Naive thymus-derived CD8-positive, alpha-beta T cell (primary cell): ENCODE data around the gene KDM2B. TPM values are rescaled to one million over a fixed set of nuclear protein-coding genes. Genes with fewer than 3 reads are reported as not detected.

Experiments
- ATAC-seq, 2 donors: fragments of 150-1000 bp; cut with Tn5 transposase in 1 of 2; sonication (Bioruptor Pico), chemical (Tn5 transposase) in 1 of 2; 1 replicate in 1 of 2; 2 replicates in 1 of 2; pipeline ENCODE4 v1.10.0; 2021; ENCODE audit warnings: mild to moderate bottlenecking in 2 of 2, moderate library complexity in 2 of 2
- POLR2A ChIA-PET: fragments of 350-600 bp; sonication (Branson Sonifier 250); formaldehyde crosslinking; loops from one replicate; lab custom pipeline; 2021; ENCODE audit warnings: antibody characterized with exemption; lab: Charles Lee
- DNase-seq, 10 donors: peaks; one replicate each; pipeline versions ENCODE4 v3.0.0 to v3.0.0-alpha.2; 2020 to 2022
- H3K27ac Mint-ChIP-seq, 10 donors: one replicate each; pipeline ENCODE4 v1.8.0; 2020 to 2022; ENCODE audit warnings: mild to moderate bottlenecking in 10 of 10, mixed read lengths in 10 of 10, moderate library complexity in 4 of 10, inconsistent platforms in 1 of 10
- H3K27me3 Mint-ChIP-seq, 5 donors: one replicate each; pipeline ENCODE4 v1.8.0; 2021 to 2022; ENCODE audit warnings: mixed read lengths in 5 of 5
- H3K36me3 Mint-ChIP-seq, 3 donors: one replicate each; pipeline ENCODE4 v1.8.0; 2020 to 2022; ENCODE audit warnings: mixed read lengths in 3 of 3, mild to moderate bottlenecking in 2 of 3, inconsistent platforms in 1 of 3
- H3K4me1 Mint-ChIP-seq, 4 donors: one replicate each; pipeline ENCODE4 v1.8.0; 2021 to 2022; ENCODE audit warnings: mixed read lengths in 4 of 4
- H3K4me3 Mint-ChIP-seq, 10 donors: one replicate each; pipeline ENCODE4 v1.8.0; 2020 to 2022; ENCODE audit warnings: mild to moderate bottlenecking in 10 of 10, mixed read lengths in 10 of 10, moderate library complexity in 6 of 10, inconsistent platforms in 1 of 10
- H3K9me3 Mint-ChIP-seq, 9 donors: one replicate each; pipeline ENCODE4 v1.8.0; 2020 to 2022; ENCODE audit warnings: mixed read lengths in 9 of 9, mild to moderate bottlenecking in 3 of 9, inconsistent platforms in 1 of 9, moderate library complexity in 1 of 9
- polyA plus RNA-seq, 3 donors: library from polyadenylated mRNA; unstranded; fragments of 300-500 nt; fragmentation: Illumina TruSeq; gene quantifications; one replicate each; pipeline ENCODE4 v1.2.3, GENCODE V29; 2021
- total RNA-seq, 8 experiments: library from RNA in 2 of 8; stranded (reverse) in 2 of 8; gene quantifications; one replicate each; pipeline ENCODE4 v1.2.3 and lab custom pipeline; 2021 to 2026

Gene KDM2B
- total and polyA plus RNA-seq, 5 experiments from 2014 or later = 13.0 to 95.0 (median 19.4) TPM

DNA sequence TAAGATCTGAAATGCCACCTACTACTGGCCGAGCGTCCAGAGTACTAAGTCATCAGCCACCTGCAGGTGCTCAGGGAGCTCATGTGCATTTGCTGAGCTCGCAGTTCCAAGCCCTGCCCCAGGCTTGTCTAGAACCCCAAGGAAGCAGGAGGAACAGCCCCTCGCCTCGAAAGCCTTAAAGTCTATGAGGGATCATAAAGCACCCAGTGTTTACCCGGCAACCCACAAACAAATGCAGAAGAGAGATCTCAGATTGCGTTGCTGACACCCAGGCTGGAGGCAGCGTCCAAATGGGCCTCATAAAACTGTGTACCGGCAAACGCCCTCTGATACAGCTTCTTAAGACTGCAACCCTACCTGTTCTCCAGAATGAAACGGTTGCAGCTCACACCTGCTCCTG is 6.8 kb downstream of the KDM2B start:
- Mint-ChIP-seq H3K4me1 (peaks cover 15 to 28% (median 17%) of the 10 kb centered on the region in 4 donors), H3K27me3 (no peaks in the 10 kb centered on the region), H3K9me3 (no peaks in the 10 kb centered on the region), H3K4me3 (peak overlapping the region in 1 of 10 donors; percentile 34), H3K36me3 (peaks cover 8 to 64% (median 17%) of the 10 kb centered on the region in 3 donors), H3K27ac (peak overlapping the region in 5 of 10 donors; percentile 24 to 76 (median 40))
- ATAC-seq (no peak), DNase-seq (no peak)
- POLR2A ChIA-PET = interaction anchor here (0.6 to 1.2 kb wide), 3 partner anchors 10 to 167 kb away, joined by 3 to 5 read pairs (median 4); partner anchors contain the start of gene ORAI1

DNA sequence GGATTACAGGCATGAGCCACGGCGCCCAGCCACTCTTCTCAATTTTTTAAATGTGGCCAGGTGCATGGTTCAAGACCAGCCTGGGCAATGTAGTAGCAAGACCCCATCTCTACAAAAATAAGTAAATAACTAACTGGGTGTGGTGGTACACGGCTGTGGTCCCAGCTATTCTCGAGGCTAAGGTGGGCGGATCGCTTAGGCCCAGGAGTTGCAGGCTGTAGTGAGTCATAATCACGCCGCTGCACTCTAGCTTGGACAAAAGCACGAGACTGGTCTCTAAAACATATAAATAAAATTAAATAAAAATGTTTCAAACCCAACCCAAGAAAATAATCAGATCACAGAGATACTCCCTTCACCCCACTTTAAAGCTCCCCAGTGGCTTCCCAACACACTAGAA is 8.9 kb downstream of the KDM2B start:
- Mint-ChIP-seq H3K4me3 (no peak overlapping the region), H3K27ac (peak overlapping the region in 2 of 10 donors; percentile 59 to 60), H3K36me3 (peaks cover 8 to 73% (median 19%) of the 10 kb centered on the region in 3 donors), H3K9me3 (no peaks in the 10 kb centered on the region), H3K4me1 (peaks cover 15 to 34% (median 23%) of the 10 kb centered on the region in 4 donors), H3K27me3 (no peaks in the 10 kb centered on the region)
- POLR2A ChIA-PET = interaction anchor here (0.6 to 0.7 kb wide), 3 partner anchors 69 to 236 kb away, joined by 3 to 4 read pairs (median 3); no protein-coding TSS in a partner anchor
- DNase-seq (no peak), ATAC-seq (no peak)

DNA sequence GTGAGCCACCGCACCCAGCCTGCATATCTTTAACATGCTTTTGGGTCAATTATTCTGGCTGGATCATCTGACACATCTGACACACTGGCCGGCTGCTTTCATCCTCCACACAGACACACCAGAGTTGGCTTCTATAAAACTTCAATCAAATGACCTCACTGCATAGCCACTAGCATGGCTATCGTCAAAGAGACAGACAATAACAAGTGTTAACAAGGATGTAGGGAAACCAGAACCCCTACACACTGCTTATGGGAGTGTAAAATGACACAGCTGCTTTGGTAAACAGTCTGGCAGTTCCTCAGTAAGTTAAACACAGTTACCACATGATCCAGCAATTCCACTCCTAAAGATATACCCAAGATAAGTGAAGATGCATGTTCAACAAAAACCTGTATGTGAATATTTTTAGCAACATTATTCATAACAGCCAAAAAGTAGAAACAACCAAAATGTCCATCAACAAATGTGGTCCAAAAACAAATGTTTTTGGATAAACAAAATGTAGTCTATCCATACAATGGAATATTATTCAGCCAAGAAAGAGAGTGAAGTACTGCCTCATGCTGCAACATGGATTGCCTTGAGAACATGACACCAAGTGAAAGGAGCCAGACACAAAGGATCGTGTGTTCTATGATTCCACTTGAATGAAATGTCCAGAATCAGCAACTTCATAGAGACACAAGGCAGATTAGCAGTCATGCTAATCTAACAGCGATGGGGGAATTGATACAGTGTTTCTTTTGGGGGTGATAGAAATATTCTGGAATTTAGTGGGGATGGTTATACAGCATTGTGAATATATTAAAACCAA is 10.1 kb downstream of the KDM2B start:
- peak overlapping the region in 5 of 10 donors; percentile 17 to 83 (median 72) for H3K27ac Mint-ChIP-seq

DNA sequence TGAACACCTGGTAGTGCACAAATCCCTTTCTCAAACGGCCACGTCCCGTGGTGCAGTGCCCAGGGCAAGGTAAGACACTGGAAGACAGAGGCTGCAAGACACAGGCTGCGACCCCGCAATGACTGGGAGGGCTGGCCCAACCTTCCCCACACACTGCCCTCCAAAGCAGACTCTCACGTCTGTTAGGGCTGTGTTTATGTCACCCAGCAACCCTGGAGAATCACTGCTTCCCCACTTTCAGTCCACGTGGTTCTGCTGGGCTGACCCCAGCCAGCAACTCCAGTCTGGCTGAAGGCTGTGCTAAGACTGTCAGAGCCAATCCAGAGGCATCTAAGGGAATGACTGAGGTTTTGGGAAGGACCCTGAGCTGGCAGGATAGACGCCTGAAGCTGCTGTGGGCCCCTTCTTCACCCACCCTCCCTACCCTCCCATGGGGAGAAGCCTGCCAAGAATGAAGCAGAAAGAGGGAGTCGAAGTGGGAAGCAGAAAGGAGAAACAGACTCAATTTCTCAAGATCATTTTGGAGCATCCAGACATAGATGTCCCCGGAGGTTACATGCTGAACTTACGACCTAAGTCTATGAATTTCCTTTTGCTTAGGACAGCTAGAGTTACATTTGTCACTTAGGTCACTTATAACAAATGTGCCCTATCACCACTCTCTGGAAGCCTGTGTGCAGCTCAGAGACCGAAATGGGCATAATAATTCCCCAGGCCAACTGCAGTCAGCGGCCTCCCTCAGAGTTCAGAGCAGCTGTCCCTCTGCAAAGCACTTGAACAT is 11.7 kb downstream of the KDM2B start:
- Mint-ChIP-seq H3K27ac (peak overlapping the region in 7 of 10 donors; percentile 26 to 74 (median 40)), H3K36me3 (peaks cover 8 to 63% (median 18%) of the 10 kb centered on the region in 3 donors), H3K4me1 (peaks cover 15 to 32% (median 23%) of the 10 kb centered on the region in 4 donors), H3K27me3 (no peaks in the 10 kb centered on the region), H3K4me3 (no peak overlapping the region), H3K9me3 (no peaks in the 10 kb centered on the region)
- ATAC-seq (peak; percentile 20 to 36), DNase-seq (no peak)
- POLR2A ChIA-PET = interaction anchor here (0.7 to 2.9 kb wide), 3 partner anchors 10 to 45 kb away, joined by 3 to 17 read pairs (median 3); no protein-coding TSS in a partner anchor

More for the DNA sequence above, 10.1 kb downstream of the KDM2B start:
- Mint-ChIP-seq H3K4me1 (peaks cover 15 to 35% (median 23%) of the 10 kb centered on the region in 4 donors), H3K9me3 (no peaks in the 10 kb centered on the region), H3K4me3 (no peak overlapping the region), H3K36me3 (peaks cover 8 to 74% (median 19%) of the 10 kb centered on the region in 3 donors), H3K27me3 (no peaks in the 10 kb centered on the region)
- ATAC-seq (no peak), DNase-seq (no peak)
- POLR2A ChIA-PET = interaction anchor here (0.6 to 2.9 kb wide), 3 partner anchors 9 to 92 kb away, joined by 3 to 17 read pairs (median 3); no protein-coding TSS in a partner anchor

DNA sequence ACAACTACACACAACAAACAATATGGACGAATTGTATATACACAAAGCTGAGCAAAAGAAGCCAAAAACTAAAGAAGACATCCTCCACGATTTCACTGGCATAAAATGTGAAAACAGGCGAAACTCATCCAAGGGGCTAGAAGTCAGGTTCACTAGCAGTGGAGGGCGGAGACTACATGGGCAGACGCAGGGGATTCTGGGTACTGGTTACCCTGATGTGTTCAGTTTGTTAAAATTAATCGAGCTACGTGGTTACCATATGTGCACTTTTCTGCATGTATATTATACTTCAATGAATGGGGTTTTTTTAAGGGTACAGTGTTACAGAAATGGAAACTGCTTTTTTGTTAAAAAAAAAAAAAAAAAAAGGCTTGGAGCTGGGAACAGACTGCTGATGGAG is 12.3 kb downstream of the KDM2B start:
- Mint-ChIP-seq H3K4me3 (no peak overlapping the region), H3K27ac (peak overlapping the region in 4 of 10 donors; percentile 12 to 86 (median 48)), H3K36me3 (peaks cover 8 to 60% (median 13%) of the 10 kb centered on the region in 3 donors), H3K27me3 (no peaks in the 10 kb centered on the region), H3K4me1 (peaks cover 15 to 29% (median 23%) of the 10 kb centered on the region in 4 donors), H3K9me3 (no peaks in the 10 kb centered on the region)
- ATAC-seq (no peak), DNase-seq (no peak)
- POLR2A ChIA-PET = interaction anchor here (0.7 to 2.9 kb wide), 3 partner anchors 11 to 626 kb away, joined by 4 to 17 read pairs (median 4); no protein-coding TSS in a partner anchor

DNA sequence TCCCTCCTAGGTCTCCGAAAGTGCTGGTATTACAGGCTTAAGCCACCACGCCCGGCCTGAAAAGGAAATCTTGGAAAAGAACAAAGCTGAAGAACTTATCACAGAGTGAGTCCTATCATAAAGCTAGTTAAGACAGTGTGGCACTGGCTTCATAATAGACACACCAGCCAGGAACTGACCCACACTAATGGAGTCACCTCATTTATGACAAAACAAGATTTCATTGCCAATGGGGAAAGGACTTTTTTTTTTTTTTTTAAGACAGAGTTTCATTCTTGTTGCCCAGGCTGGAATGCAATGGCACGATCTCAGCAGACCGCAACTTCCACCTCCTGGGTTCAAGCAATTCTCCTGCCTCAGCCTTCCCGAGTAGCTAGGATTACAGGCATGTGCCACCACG is 15.7 kb downstream of the KDM2B start:
- no peak overlapping the region for H3K4me3 Mint-ChIP-seq
- DNase-seq (no peak), ATAC-seq (no peak)
- POLR2A ChIA-PET = interaction anchor here (1.2 to 1.5 kb wide), 2 partner anchors 12 to 54 kb away, joined by 3 to 4 read pairs; no protein-coding TSS in a partner anchor
- H3K27ac Mint-ChIP-seq = peak overlapping the region in 3 of 10 donors; percentile 31 to 49 (median 48)
- no peaks in the 10 kb centered on the region for H3K9me3 Mint-ChIP-seq
- H3K4me1 Mint-ChIP-seq = peaks cover 15 to 28% (median 23%) of the 10 kb centered on the region in 4 donors
- H3K36me3 Mint-ChIP-seq = peaks cover 0 to 28% (median 5%) of the 10 kb centered on the region in 3 donors
- no peaks in the 10 kb centered on the region for H3K27me3 Mint-ChIP-seq

DNA sequence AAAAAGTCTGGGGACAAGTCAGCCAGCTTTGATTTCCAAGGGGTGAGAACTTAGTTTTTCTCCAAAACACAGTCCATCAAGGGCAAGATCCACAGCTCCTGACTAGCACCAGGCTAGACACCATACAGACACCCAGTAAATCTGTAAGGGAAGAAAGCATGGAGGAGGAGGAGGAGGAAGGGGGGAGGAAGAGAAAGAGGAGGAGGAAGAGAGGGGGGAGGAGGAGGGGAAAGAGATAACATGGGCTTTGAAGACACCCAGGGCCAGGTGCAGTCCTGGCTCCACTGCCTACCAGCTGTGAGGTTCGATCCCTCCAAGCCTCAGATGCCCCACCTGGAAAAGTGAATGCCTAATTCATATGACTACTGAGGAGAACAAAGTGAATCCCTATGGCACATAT is 18.3 kb downstream of the KDM2B start:
- peaks cover 0 to 18% (median 5%) of the 10 kb centered on the region in 3 donors for H3K36me3 Mint-ChIP-seq
- DNase-seq (no peak), ATAC-seq (no peak)
- no peak overlapping the region for H3K27ac Mint-ChIP-seq
- POLR2A ChIA-PET = interaction anchor here (0.5 to 1.5 kb wide), 3 partner anchors 9 to 1309 kb away, joined by 3 to 5 read pairs (median 4); no protein-coding TSS in a partner anchor
- H3K4me3 Mint-ChIP-seq = no peak overlapping the region
- H3K27me3 Mint-ChIP-seq = no peaks in the 10 kb centered on the region
- peaks cover 10 to 29% (median 15%) of the 10 kb centered on the region in 4 donors for H3K4me1 Mint-ChIP-seq
- H3K9me3 Mint-ChIP-seq = no peaks in the 10 kb centered on the region

DNA sequence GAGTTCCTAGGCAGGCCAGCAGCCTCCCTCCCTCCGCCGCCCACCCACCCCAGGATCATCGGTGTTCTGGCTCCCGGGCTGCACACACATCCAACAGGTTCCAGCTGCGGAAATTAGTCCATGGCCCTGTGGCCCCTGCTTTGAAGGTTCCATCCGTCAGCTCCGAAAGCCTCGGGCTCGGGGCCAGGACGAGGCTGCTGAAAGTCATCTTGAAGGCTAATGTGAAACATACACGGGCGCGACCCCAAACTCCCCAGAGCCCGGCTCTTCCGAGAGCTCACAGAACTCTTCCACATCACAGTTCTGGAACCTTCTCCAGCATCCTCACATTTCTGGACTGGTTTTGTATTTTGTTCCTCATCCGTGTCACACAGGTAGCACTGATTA is 19.8 kb downstream of the KDM2B start:
- Mint-ChIP-seq H3K4me1 (peaks cover 5 to 32% (median 13%) of the 10 kb centered on the region in 4 donors), H3K27ac (peak overlapping the region in 5 of 10 donors; percentile 9 to 47 (median 21)), H3K27me3 (no peaks in the 10 kb centered on the region), H3K4me3 (no peak overlapping the region), H3K9me3 (no peaks in the 10 kb centered on the region), H3K36me3 (peaks cover 0 to 13% (median 3%) of the 10 kb centered on the region in 3 donors)
- POLR2A ChIA-PET = no interaction called here
- DNase-seq (no peak), ATAC-seq (no peak)

DNA sequence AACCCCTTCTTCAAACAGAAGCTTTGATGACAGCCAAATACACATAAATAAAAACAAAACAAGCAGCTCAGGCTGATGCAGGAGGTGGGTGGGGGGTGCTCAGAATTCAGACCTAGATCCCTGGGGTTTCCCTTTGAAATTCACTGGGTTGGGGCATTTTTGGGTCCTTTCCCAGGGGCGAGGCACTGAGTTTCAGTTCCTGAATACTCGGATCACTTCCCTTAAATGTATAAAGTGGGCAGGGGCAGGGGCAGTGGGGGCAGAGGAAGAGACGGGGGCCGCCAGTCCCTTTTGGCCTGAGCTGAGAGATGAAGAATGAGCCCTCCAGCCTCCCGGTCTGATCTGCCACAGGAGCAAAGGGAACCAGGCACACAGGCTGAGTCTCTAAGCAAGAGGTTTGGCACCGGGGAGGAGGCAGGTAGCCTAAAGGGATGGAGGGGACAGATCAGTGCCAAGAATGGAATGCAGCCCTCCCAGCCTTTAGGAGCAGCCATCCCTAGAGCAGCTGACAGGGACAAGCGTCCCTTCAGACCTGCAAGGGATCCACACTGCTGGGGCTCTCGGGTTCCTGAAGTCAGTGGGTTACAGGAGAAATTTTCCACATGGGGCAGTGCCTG is 20.3 kb downstream of the KDM2B start:
- DNase-seq (no peak), ATAC-seq (no peak)
- Mint-ChIP-seq H3K27ac (peak overlapping the region in 2 of 10 donors; percentile 6 to 73), H3K4me1 (peaks cover 5 to 32% (median 13%) of the 10 kb centered on the region in 4 donors), H3K4me3 (no peak overlapping the region), H3K9me3 (no peaks in the 10 kb centered on the region), H3K27me3 (no peaks in the 10 kb centered on the region), H3K36me3 (peaks cover 0 to 11% (median 3%) of the 10 kb centered on the region in 3 donors)
- POLR2A ChIA-PET = no interaction called here

DNA sequence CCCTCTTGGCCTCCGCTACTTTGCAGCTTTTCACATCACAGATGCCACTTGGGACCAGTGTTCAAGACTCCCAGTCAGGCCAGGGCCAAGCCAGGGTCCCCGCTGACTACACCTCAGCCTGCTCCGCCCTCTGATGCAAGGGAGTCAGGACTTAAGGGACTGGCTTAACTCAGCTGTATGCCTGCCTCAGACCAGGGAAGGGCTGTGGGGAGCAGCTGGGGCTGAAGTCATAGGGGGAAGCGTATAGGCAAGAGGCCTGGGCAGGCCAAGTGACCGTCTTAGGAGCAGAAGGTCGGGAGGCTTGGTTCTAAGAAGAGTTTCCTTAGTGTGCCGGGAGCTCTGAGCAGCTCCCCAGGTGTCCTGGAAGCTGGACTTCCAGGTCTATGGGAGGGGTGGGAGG is 21.9 kb downstream of the KDM2B start:
- no peak for ATAC-seq
- H3K27ac Mint-ChIP-seq = peak overlapping the region in 5 of 10 donors; percentile 43 to 97 (median 55)
- no peak for DNase-seq
- no peaks in the 10 kb centered on the region for H3K9me3 Mint-ChIP-seq
- no peaks in the 10 kb centered on the region for H3K27me3 Mint-ChIP-seq
- H3K4me1 Mint-ChIP-seq = peaks cover 5 to 32% (median 13%) of the 10 kb centered on the region in 4 donors
- H3K36me3 Mint-ChIP-seq = peaks cover 0 to 11% (median 0%) of the 10 kb centered on the region in 3 donors
- POLR2A ChIA-PET = interaction anchor here (0.9 kb wide), 1 partner anchor 114 kb away, joined by 3 read pairs; no protein-coding TSS in a partner anchor
- no peak overlapping the region for H3K4me3 Mint-ChIP-seq

DNA sequence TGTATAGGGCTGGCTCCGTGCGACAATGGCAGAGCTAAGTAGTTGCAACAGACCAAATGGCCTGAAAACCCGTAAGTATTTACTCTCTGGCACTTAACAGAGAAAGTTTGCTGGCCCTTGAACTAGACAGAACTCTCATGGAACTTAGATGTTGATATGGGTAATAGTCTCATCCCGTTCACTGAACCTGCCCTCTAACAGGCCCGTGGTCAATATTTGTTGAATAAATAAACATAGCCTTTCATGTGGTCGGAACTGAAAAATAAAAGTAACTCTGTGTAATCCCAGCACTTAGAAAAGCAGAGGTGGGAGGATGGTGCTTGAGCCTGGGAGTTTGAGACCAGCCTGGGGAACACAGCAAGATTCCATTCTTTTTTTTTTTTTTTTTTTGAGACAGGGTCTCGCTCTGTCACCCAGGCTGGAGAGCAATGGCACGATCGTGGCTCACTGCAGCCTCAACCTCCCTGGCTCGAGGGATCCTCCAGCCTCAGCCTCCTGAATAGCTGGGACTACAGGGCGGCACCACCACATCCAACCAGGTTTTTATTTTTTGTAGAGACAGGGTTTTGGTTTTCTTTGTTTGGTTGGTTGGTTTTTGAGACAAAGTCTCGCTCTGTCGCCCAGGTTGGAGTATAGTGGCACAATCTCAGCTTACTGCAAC is 29.7 kb downstream of the KDM2B start:
- POLR2A ChIA-PET = interaction anchor here (0.5 to 3.3 kb wide), 8 partner anchors 19 to 190 kb away, joined by 3 to 25 read pairs (median 4); partner anchors contain the start of genes MORN3 and ORAI1
- ATAC-seq = no peak
- Mint-ChIP-seq H3K27me3 (no peaks in the 10 kb centered on the region), H3K27ac (peak overlapping the region in 2 of 10 donors; percentile 32 to 89), H3K4me1 (peaks cover 0 to 12% (median 3%) of the 10 kb centered on the region in 4 donors), H3K4me3 (no peak overlapping the region), H3K9me3 (peaks cover 0 to 2% (median 0%) of the 10 kb centered on the region in 9 donors), H3K36me3 (peaks cover 0 to 29% (median 3%) of the 10 kb centered on the region in 3 donors)
- DNase-seq = no peak
